ENCODE measurements around the gene DYNLRB1.
"Not testable (repeated sequence)": the region's sequence is repeated elsewhere in the genome, so short reads cannot be mapped to it uniquely, and the experiment has no call there.

Gene DYNLRB1

DNA sequence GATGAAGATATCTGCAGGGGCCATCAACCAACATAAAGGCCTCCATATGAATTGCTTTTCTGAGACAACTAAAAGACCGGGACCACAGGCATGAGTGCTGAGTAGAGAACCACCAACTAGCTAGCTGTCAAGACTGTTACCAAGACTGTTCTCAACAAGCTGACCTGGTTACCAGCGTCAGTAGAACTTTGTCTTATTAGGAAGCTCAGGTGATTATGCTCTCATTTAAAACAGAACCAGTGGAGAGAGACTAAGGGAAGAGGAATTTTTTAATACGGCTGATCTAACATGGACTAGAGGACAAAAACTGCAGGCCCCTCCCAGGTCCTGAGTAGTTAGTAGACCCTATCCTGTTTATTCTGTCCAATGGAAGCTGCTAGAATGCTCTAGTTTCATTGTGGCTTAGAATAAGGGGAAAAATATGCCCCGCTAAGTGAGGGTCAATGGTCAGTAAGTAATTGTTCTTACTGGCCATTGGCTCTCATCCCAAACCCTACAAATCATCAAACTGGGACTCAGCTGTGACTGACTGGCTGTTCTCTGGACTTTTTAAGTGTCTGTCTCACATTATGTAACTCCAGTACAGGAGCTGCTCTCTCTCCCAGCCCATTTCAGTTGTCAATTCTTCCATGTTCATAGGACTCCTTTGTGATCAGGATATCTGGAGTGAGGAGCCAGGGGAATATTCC, 3.8 kb upstream of the DYNLRB1 start:
- no peak for FAIRE-seq

DNA sequence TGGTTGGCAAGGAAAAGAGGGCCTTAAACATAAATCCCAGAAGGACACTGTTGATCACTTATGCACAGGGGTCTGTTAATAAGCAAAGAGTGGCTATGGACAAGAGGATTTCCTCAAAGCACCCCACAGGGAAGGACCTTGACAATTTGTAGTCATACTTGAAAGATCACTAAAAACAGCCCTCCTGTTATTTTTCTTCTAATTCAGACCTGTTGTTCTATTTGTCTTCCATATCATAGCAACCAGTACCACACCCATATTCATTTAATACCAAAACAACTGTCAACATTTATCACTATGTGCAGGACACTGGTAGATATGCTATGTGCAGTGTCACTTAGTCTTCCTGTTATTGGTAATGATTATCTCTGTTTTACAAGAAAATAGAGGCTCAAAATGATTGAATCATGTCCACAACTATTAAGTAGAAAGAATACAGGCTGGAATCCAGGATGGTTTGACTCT, 3.2 kb upstream of the DYNLRB1 start:
- FAIRE-seq = no peak

DNA sequence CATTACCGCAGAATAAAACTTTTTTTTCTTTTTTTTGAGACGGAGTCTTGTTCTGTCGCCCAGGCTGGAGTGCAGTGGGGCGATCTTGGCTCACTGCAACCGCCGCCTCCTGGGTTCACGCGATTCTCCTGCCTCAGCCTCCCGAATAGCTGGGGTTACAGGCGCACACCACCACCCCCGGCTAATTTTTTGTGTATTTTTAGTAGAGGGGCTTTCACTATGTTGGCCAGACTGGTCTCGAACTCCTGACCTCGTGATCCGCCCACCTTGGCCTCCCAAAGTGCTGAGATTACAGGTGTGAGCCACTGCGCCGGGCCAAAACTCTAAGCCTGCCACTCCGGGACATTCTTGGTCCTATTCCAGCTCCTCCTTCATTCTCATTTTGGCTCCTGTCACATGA, 2.2 kb upstream of the DYNLRB1 start:
- not testable (repeated sequence) for FAIRE-seq

DNA sequence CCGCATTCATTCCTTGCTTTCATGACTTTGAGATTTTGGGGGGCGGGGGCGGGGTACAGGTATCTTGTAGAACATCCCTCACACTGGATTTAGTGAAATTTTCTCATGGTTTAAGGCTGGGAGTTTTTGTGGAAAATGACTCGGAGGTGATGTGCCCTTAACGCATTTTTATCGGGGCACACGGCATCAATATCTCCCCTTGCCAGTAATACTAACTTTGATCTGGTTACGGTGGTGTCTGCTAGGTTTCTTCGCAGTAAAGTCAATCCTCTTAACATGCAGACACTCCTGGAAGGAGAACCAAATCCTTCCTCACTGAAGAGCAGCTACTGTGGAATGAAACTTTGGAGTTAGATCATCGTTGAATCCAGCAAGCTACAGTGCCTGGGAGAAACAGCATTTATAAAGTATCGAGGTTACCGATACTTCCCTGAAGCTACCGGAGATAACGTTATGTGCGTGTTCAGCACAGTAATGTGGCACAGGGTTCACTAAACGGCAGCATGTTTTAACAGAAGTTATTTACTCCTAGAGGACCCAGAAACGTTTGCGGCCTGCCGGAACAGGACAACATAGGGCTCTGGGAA, 1.2 kb upstream of the DYNLRB1 start:
- FAIRE-seq = no peak

DNA sequence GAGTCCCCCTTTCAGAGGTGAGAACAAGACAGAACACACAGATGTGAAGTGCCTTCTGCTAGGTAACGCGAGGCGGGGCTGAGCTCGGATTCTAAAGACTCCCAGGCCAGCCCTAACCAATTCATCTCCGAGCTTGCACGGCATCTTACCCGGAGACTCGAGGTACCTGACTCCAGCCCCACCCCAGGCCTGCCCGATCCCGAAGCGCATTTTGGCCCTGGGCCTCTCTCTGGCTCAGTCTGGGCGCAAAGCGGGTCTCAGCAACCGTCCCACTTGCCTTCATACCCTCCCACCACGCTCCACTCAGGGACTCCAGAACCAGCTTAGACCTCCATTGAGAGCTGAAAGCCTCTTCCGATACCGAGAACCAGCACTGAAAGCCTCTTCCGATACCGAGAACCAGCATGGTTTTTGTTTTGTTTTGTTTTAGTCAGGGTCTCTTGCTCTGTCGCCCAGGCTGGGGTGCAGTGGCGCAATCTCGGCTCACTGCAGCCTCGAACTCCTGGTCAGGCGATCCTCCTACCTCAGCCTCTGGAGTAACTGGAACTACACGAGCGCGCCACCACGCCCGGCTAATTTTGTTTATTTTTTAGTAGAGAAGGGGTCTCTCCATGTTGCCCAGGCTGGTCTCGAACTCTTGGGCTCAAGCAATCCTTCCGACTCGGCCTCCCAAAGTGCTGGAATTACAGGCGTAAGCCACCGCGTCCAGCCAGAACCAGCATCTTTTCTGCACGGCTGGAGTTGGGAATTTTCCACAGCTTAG, 557 bp upstream of the DYNLRB1 start:
- no peak for FAIRE-seq

DNA sequence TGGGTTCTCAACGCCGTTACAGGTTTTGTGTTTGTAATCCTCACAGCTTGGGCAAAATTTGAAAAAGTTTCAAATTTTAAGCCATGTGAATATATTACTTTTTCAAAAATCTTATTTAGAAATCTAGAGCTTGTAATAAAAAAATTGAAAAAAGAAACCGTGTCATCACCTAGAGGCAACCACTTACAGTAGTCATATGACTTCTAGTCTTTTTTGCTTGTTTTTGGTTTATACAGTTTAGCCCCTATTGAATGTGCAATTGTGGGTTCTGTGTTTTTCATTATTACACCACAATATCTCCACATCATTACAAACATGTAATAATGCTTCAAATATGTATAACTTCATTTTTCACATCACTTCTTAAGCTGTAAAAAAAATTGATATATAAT, 888 bp downstream of the DYNLRB1 start:
- FAIRE-seq = no peak

DNA sequence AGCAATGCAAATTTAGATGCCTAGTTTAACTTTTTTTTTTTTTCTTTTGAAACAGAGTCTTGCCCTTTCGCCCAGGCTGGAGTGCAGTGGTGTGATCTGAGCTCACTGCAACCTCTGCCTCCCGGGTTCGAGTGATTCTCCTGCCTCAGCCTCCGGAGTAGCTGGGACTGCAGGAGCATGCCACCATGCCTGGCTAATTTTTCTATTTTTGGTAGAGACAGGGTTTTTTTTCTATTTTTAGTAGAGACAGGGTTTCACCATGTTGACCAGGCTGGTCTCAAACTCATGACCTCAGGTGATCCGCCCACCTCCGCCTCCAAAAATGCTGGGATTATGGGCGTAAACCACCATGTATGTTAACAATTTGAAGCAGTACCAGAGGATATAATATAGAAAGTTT, 2.6 kb downstream of the DYNLRB1 start:
- FAIRE-seq = not testable (repeated sequence)

DNA sequence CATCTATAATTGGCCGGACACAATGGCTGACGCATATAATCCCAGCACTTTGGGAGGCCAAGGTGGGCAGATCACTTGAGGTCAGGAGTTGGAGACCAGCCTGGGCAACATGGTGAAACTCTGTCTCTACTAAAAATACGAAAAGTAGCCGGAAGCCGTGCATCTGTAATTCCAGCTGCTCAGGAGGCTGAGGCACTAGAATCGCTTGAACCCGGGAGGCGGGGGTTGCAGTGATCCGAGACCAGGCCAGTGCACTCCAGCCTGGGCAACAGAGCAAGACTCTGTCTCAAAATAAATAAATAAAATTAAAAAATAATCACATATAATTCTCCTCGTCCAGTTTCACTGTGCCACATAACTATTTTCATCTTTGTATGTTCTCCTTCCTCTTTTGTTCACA, 3.6 kb downstream of the DYNLRB1 start:
- not testable (repeated sequence) for FAIRE-seq

DNA sequence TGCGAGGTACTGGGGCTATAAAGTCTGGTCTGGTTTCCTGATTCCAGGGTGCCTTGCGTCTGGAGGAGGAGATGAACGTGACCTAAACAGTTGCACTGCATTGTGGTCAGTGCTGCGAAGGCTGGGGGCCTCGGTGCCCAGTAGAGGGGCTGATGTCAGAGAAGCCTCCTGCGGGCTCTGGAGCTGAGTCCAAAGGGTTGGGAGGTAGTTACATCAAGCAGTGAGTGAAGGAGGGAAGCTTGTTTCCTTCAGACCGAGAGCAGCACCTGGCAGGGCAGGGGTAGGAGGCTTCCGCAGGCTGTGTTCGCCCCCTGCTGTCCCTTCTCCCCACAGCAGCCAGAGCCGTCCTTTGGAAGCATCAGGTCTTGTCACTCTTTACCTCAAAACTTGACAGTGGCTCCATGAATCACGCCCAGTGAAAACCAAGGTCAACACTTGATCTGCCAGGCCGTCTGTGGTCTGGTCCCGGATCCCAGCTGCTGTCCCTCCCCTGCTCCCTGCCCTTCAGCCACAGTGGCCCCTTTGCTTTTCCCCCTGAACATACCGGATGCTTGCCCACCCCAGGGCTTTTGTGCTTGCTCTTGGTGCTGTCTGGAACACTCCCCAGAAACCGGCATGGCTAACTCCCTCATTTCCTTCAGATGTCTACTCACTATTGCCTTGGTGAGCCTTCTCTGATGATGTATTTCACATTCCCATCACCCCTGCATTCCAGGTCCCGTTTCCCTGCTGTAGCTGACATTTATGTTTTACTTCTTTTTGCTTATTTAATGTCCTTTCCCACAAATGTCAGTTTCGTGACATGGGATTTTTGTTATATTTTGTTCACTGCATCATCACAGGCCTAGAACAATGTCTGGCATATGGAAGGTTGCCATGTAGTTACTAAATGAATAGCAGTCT, 7.0 kb downstream of the DYNLRB1 start:
- no peak for FAIRE-seq

DNA sequence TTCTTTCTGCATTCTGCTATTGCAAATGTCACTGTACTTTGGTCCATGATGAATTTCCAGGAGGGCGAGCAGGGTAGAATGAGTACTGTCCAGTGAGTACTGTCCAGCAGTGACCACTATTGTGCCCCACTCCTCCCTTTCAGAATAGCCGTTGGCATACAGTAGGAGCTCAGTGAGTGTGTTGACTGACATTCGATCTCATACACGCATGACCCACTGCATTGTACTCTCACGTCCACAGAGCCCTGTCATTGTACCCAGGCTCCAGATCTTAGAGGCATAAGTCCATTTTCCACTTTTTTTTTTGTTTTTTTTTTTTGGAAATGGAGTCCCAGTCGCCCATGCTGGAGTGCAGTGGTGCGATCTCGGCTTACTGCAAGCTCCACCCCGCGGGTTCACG, 8.2 kb downstream of the DYNLRB1 start:
- no peak for FAIRE-seq

DNA sequence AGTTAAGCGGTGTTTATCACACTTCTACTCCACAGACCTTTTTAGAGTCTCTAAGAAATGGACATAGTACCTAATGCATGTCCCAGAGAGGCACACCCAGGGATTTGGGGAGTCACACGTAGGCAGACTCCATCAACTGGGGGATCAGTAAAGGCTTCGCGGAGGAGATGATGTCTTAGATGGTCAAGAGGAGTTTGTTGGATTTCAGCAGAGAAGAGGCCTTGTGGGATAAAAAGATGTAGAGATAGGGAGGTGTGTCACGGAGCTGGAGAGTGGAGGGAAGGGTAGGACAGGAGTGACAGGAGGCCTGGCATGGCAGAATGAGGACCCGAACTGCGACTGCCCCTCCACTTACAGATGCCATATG, 9.1 kb downstream of the DYNLRB1 start:
- FAIRE-seq = no peak

DNA sequence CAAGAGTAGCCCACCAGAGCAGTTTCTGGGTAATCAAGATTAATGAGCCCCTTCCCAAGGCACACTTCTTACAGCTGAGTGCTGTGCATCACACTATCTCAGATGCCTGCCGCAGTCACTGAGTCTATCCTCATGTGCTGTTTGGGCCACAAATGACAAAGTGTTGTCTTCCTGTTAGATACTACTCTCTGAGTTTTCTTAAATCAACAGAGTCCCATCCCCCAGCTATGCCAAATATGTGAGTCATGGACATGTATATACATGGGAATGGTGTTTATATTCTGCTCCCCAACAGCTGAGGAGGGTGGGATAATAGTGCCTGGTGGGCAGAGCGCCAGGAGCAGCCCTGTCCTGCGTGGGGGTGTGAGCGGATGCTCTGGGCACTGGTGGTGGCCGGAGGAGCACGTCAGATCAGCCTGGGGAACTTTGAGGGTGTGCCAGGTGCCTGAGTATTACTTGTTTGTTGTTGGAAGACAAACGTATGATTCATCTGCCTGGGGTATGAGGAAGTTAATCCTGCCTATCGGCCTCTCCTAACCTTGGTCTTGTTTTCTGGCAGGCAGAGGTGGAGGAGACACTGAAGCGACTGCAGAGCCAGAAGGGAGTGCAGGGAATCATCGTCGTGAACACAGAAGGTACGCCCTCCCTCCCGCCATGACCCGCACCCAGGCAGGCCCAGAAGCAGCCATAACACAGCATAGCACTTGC, 9.6 kb downstream of the DYNLRB1 start:
- peak; percentile 91 for FAIRE-seq

DNA sequence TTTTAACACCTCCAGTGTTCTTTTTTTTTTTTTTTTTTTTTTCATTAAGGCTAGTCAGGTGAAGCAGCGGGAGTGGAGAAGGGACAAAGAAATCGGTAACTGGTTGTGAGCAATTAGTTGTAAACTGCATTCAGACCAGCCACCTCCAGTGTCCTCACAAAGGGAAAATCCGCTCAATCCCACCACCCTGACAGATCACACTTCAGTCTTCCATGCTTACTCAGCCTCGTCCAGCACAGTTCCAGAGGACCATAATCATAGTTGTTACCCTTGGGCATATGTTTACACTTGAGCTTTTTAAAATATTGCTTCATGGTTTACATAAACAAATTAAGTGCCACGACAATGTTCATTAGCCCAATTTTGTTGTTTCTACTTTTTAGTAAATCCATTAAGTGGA, 10.2 kb downstream of the DYNLRB1 start:
- no peak for FAIRE-seq

DNA sequence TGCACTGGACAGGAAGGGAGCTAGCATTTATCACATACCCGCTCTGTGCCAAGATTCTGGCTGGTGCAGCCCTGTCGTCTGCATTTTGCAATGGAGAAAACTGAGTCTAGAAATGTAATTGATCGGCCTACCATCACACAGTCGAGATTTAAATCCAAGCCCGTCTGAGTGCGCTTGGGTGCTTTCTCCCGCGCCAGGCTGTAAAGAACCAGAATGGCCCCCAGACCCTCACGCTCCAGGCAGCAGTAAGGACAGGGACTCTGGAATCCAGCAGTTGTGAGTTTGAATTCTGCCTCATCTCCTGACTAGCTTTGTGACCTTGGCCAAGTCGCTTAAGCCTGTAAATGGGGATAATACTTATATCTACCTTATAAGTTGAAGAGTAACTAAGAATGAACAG, 10.8 kb downstream of the DYNLRB1 start:
- no peak for FAIRE-seq

DNA sequence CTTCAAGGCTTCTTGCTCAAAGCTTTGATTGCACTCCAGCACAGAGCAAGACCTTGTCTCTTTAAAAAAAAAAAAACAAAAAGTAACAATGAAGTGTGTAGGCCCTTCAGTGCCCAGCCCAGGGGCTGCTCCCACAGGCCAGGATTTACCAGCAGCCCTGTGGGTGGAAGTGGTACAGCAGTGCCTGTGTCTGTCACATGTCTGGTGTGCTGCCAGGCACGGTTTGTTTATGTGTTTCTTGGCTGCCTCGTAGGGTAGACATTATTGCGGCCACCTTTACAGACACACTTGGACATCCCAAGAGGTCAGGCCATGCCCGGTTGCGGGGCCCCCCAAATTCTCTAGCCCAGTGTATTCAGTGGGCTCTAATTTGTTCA, 12.7 kb downstream of the DYNLRB1 start:
- FAIRE-seq = no peak

DNA sequence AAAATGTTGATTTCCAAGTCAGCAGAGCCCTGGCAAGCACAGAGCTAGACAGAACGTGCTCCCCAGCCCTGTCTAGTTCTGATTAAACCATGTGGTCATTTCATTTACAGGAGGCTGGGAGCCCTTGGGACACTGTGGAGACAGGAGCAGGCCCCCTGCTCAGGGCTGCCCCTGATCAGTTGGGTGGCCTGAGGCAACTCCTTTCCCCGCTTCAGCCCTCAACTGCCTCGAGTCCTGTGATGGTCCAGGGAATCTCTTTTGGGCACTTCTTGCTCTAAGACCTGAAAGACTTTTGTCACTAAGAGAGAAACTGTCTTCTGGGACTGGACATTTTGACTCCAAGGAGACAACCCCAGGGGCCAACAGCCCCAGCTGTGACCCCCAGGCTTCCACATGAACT, 13.5 kb downstream of the DYNLRB1 start:
- FAIRE-seq = no peak

DNA sequence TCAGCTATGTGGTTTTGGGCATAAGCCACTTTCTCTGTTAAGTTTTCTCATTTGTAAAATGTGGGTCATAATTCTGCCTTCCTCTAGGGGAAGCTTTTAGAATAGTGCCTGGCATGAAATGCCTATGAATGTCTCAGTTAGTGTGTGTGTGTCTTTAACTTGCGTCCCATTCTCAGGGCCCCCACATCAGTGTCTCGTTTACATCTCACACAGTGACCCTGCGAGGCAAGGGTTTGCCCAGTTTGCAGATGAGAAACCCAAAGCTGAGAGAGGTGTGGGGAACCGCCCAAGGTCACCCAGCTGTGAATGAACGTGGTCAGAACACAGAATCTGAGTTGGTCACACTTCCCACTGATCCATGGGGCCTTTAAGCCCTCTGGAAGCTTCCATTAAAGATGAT, 14.1 kb downstream of the DYNLRB1 start:
- no peak for FAIRE-seq

DNA sequence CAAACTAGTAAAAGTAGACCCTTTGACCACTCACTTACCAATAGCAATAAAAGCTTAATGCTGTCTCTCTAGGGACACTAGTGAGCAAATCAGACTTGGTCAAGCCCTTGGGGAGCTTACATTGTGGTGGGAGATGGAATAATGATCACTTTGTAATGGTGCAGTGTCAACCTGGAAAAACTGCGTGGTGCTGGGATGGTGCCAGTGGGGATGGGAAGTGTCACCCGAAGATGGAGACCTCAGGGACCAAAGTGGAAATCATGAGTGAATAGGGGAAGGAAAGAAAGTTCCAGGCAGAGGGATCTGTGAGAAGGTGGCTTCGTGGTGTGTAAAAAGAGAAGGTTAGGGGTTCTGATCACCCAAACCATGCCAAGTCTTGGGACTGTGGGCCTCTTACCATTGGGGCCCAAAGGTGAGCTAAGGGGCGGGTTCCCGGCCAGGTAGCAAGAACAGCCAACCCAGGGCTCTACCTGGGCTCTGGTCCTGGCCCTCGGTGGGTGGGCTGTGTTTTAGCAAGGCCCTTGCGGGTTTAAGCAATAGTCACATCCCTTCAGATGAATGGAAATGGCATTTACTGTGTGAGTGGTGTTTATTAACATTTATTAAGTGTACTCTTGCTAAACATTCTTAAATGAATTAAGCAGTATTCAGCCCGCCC, 15.5 kb downstream of the DYNLRB1 start:
- no peak for FAIRE-seq

DNA sequence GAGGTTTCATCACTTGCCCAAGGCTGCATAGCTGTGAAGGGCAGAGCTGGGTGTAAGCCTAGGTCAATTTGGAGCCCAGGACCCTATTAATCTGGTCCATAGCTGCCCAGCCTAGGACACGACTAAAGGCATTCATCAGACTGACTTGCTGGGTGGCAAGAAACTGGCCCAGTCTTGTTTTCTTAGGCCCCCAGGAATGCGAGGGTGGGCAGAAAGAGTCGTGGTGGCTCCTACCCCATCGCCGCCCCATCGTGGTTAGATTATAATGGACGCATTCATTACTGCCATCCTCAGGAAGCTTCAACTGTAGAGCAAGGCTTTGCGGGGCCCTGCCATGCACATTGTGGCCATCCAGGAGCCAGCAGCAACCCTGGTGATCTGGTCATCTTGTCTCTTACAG, 16.1 kb downstream of the DYNLRB1 start:
- no peak for FAIRE-seq

DNA sequence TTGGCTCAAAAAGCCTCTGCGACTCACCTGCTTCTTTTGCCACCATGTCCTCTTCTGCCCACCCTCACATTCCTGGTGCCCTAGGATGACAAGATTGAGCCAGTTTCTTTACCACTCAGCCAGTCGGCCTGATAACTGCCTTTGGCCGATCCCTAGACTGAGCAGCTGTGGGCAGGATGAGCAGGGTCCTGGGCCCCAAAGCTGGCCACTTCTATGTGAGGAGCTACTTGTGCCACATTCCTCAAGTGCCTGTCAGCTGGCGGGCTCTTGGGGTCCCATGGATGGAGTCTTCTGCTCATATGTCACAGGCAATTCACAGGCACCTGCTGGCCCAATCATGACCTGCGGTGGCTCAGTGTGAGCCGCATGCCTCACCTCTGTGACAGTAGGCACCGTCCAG, 16.5 kb downstream of the DYNLRB1 start:
- no peak for FAIRE-seq

DNA sequence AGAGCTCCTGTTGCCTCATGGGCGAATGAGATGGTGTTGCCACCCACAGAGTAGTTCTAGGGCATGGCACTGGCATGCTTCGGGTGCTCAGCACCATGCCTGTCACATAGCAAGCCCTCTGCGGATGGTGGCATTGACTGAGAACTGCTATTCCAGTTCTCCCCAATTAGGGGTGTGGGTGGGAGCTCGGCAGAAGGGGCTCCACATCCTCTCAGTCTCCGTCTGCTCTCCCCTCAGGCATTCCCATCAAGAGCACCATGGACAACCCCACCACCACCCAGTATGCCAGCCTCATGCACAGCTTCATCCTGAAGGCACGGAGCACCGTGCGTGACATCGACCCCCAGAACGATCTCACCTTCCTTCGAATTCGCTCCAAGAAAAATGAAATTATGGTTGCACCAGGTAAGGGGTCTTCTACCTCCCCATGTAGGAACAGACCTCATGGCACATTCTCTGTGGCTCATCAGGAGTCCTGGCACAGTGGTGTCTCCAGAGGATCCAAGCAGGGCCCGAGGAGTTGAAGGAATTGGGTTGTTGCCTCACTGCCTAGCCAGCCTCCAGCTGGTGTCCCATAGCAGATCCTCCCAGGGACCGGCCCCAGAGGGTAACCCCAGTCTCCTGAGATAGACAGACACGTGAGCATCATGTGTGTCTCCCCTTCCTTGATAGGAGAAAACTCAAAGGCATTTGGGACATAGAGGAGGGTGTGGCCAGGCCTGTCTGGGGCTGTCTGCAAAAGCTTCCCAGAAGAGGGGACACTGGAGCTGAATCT, 18.4 kb downstream of the DYNLRB1 start:
- FAIRE-seq = no peak
